ENCODE data around the gene NTNG2.
A peak's percentile ranks its signal among the peaks of the same experiment; 100 is the strongest.

Gene NTNG2

GRCh38 chr9:132238026-132238972 lies 76.4 kb downstream of the NTNG2 start:
- no peak for DNase-seq

- no peak for DNase-seq
Measured at GRCh38 chr9:132238992-132239391, 77.1 kb downstream of the NTNG2 start.

- DNase-seq = no peak
Measured at GRCh38 chr9:132239518-132239917, 77.7 kb downstream of the NTNG2 start.

GRCh38 chr9:132239999-132240840 lies 78.4 kb downstream of the NTNG2 start:
- no peak for DNase-seq

GRCh38 chr9:132240841-132241482 lies 79.1 kb downstream of the NTNG2 start:
- DNase-seq = peak; percentile 100

GRCh38 chr9:132241483-132241839 lies 79.6 kb downstream of the NTNG2 start:
- no peak for DNase-seq

GRCh38 chr9:132241840-132242620 lies 80.2 kb downstream of the NTNG2 start:
- DNase-seq = peak; percentile 53 to 59

- no peak for DNase-seq
Measured at GRCh38 chr9:132242621-132243155, 80.8 kb downstream of the NTNG2 start.

GRCh38 chr9:132243156-132244074 lies 81.6 kb downstream of the NTNG2 start:
- DNase-seq = no peak

GRCh38 chr9:132244582-132245455 lies 83.0 kb downstream of the NTNG2 start:
- no peak for DNase-seq

- DNase-seq = no peak
Measured at GRCh38 chr9:132245465-132245864, 83.6 kb downstream of the NTNG2 start.

- DNase-seq = no peak
Measured at GRCh38 chr9:132247942-132248341, 86.1 kb downstream of the NTNG2 start.

- no peak for DNase-seq
Measured at GRCh38 chr9:132249123-132249522, 87.3 kb downstream of the NTNG2 start.

- DNase-seq = no peak
Measured at GRCh38 chr9:132249690-132250089, 87.8 kb downstream of the NTNG2 start.

- no peak for DNase-seq
Measured at GRCh38 chr9:132250324-132251262, 88.7 kb downstream of the NTNG2 start.

GRCh38 chr9:132260846-132261245 lies 99.0 kb downstream of the NTNG2 start:
- DNase-seq = no peak

- no peak for DNase-seq
Measured at GRCh38 chr9:132266017-132266416, 104.2 kb downstream of the NTNG2 start.

- no peak for DNase-seq
Measured at GRCh38 chr9:132267660-132268059, 105.8 kb downstream of the NTNG2 start.

Measured in activated CD4-positive, alpha-beta T cell treated with anti-CD3 and anti-CD28 coated beads for 4 hours (primary cell).